Effector memory CD4-positive, alpha-beta T cell (primary cell): ENCODE data around the gene ASAH2.

ENCODE experiments used
- DNase-seq, 3 donors: peaks; one replicate each; pipeline ENCODE4 v3.0.0-alpha.2; 2020
- H3K27ac ChIP-seq: 2 replicates; pipeline ENCODE4 v1.7.0; 2013; ENCODE audit warnings: mild to moderate bottlenecking, low read length, moderate library complexity; ENCODE audit not compliant: insufficient read depth, poor library complexity, severe bottlenecking
- H3K27me3 ChIP-seq: replicated peaks from 2 replicates; pipeline ENCODE4 v1.7.0; 2013; ENCODE audit warnings: mild to moderate bottlenecking, low read length; ENCODE audit not compliant: insufficient read depth, control insufficient read depth, poor library complexity, severe bottlenecking
- H3K36me3 ChIP-seq: 2 replicates; pipeline ENCODE4 v1.7.0; 2013; ENCODE audit warnings: mild to moderate bottlenecking, low read length, moderate library complexity; ENCODE audit not compliant: control insufficient read depth, insufficient read depth
- H3K4me1 ChIP-seq: 2 replicates; pipeline ENCODE4 v1.7.0; 2013; ENCODE audit warnings: low read length, mild to moderate bottlenecking; ENCODE audit not compliant: control insufficient read depth, insufficient read depth, poor library complexity, severe bottlenecking
- H3K4me3 ChIP-seq: 2 replicates; pipeline ENCODE4 v1.7.0; 2013; ENCODE audit warnings: low read length, low read depth, mild to moderate bottlenecking; ENCODE audit not compliant: insufficient read depth, poor library complexity, severe bottlenecking
- H3K9me3 ChIP-seq: 2 replicates; pipeline ENCODE4 v1.7.0; 2013; ENCODE audit warnings: mild to moderate bottlenecking, low read length, moderate library complexity; ENCODE audit not compliant: control insufficient read depth
- total RNA-seq, 3 donors: gene quantifications; one replicate each; lab custom pipeline; 2026; lab: John Stamatoyannopoulos, UW

ASAH2 gene
- total RNA-seq, result 0 to 0.17 (median 0.09) reads per million in 3 donors

- no peak for DNase-seq
- Histone ChIP-seq H3K27me3 (no peaks in the 10 kb centered on the region), H3K4me3 (no peak within 1 kb of the TSS), H3K4me1 (no peaks in the 10 kb centered on the region), H3K9me3 (no peaks in the 10 kb centered on the region), H3K36me3 (no peaks in the 10 kb centered on the region), H3K27ac (no peak within 1 kb of the TSS)
Measured at GRCh38 chr10:50251394-50251793, at the start of gene ASAH2. Gene ASAH2, minus strand, starts transcription at chr10:50251516. Its CDS starts 2,906 bp downstream, at chr10:50248610.

GRCh38 chr10:50299948-50300669, 48.8 kb upstream of the ASAH2 start:
- DNase-seq, result no peak
- Histone ChIP-seq H3K27ac (no peak overlapping the region), H3K4me3 (no peak overlapping the region), H3K4me1 (no peaks in the 10 kb centered on the region), H3K36me3 (no peaks in the 10 kb centered on the region), H3K27me3 (no peaks in the 10 kb centered on the region), H3K9me3 (no peaks in the 10 kb centered on the region)

- no peak overlapping the region for H3K4me3 ChIP-seq
- no peak overlapping the region for H3K27ac ChIP-seq
- no peaks in the 10 kb centered on the region for H3K4me1 ChIP-seq
- DNase-seq, result no peak
- no peaks in the 10 kb centered on the region for H3K36me3 ChIP-seq
- H3K9me3 ChIP-seq, result no peaks in the 10 kb centered on the region
- H3K27me3 ChIP-seq, result no peaks in the 10 kb centered on the region
Measured at GRCh38 chr10:50295367-50295766, 44.1 kb upstream of the ASAH2 start.

GRCh38 chr10:50294582-50294981, 43.3 kb upstream of the ASAH2 start:
- Histone ChIP-seq H3K9me3 (no peaks in the 10 kb centered on the region), H3K36me3 (no peaks in the 10 kb centered on the region), H3K4me1 (no peaks in the 10 kb centered on the region), H3K4me3 (no peak overlapping the region), H3K27ac (no peak overlapping the region), H3K27me3 (no peaks in the 10 kb centered on the region)
- no peak for DNase-seq

GRCh38 chr10:50293513-50294313, 42.4 kb upstream of the ASAH2 start:
- Histone ChIP-seq H3K4me1 (no peaks in the 10 kb centered on the region), H3K4me3 (no peak overlapping the region)

GRCh38 chr10:50291261-50291850, 40.0 kb upstream of the ASAH2 start:
- no peaks in the 10 kb centered on the region for H3K27me3 ChIP-seq
- H3K36me3 ChIP-seq, result no peaks in the 10 kb centered on the region
- H3K4me1 ChIP-seq, result no peaks in the 10 kb centered on the region
- H3K27ac ChIP-seq, result no peak overlapping the region
- no peak for DNase-seq
- no peak overlapping the region for H3K4me3 ChIP-seq
- no peaks in the 10 kb centered on the region for H3K9me3 ChIP-seq

More at GRCh38 chr10:50293513-50294313, 42.4 kb upstream of the ASAH2 start:
- no peak for DNase-seq
- H3K27me3 ChIP-seq, result no peaks in the 10 kb centered on the region
- H3K27ac ChIP-seq, result no peak overlapping the region
- H3K9me3 ChIP-seq, result no peaks in the 10 kb centered on the region
- H3K36me3 ChIP-seq, result no peaks in the 10 kb centered on the region

- Histone ChIP-seq H3K4me1 (no peaks in the 10 kb centered on the region), H3K36me3 (no peaks in the 10 kb centered on the region), H3K9me3 (no peaks in the 10 kb centered on the region), H3K27ac (no peak overlapping the region), H3K27me3 (no peaks in the 10 kb centered on the region), H3K4me3 (no peak overlapping the region)
- DNase-seq, result no peak
Measured at GRCh38 chr10:50289196-50289595, 37.9 kb upstream of the ASAH2 start.

- Histone ChIP-seq H3K9me3 (no peaks in the 10 kb centered on the region), H3K4me3 (no peak overlapping the region), H3K27me3 (no peaks in the 10 kb centered on the region), H3K4me1 (no peaks in the 10 kb centered on the region), H3K36me3 (no peaks in the 10 kb centered on the region), H3K27ac (no peak overlapping the region)
- DNase-seq, result no peak
Measured at GRCh38 chr10:50286996-50287803, 35.9 kb upstream of the ASAH2 start.

- Histone ChIP-seq H3K4me1 (no peaks in the 10 kb centered on the region), H3K27ac (no peak overlapping the region), H3K9me3 (no peaks in the 10 kb centered on the region), H3K4me3 (no peak overlapping the region), H3K36me3 (no peaks in the 10 kb centered on the region), H3K27me3 (no peaks in the 10 kb centered on the region)
- DNase-seq, result no peak
Measured at GRCh38 chr10:50286517-50286916, 35.2 kb upstream of the ASAH2 start.
